ENCODE measurements around the gene RUVBL2.

Gene RUVBL2

DNA sequence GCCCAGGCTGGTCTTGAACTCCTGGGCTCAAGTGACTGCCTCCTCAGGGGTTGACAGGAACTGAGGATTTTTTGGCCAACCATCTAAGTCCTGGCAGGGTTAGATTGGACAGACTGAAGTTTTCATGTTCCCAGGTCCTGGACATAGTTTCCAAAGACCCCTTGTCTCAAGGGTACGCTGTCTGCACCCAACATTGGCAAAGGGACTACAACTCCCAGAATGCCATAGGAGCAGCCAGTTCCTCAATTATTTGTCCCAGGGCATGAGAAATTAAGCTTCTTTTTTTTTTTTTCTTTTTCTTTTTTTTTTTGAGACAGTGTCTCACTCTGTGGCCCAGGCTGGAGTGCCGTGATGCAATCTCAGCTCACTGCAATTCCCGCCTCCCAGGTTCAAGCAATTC is 7.5 kb upstream of the RUVBL2 start:
- H3K36me3 Mint-ChIP-seq (ENCODE audit: insufficient read depth) = peaks cover 32% of the 10 kb centered on the region
- no peaks in the 10 kb centered on the region for H3K27me3 Mint-ChIP-seq
- no peak overlapping the region for H3K4me3 Mint-ChIP-seq
- no peaks in the 10 kb centered on the region for H3K9me3 Mint-ChIP-seq
- ATAC-seq (replicated peaks; ENCODE audit: extremely low read depth, poor library complexity, severe bottlenecking) (no peak), DNase-seq (ENCODE audit: low spot score in 2 of 2) (no peak)
- H3K27ac Mint-ChIP-seq (ENCODE audit: low read depth) = no peak overlapping the region
- peaks cover 11% of the 10 kb centered on the region for H3K4me1 Mint-ChIP-seq

- peaks cover 17% of the 10 kb centered on the region for H3K4me1 Mint-ChIP-seq
- H3K9me3 Mint-ChIP-seq = no peaks in the 10 kb centered on the region
- H3K4me3 Mint-ChIP-seq = no peak overlapping the region
- no peak for ATAC-seq (replicated peaks; ENCODE audit: extremely low read depth, poor library complexity, severe bottlenecking)
- H3K27me3 Mint-ChIP-seq = no peaks in the 10 kb centered on the region
- peak overlapping the region; percentile 79 for H3K27ac Mint-ChIP-seq (ENCODE audit: low read depth)
- peaks cover 26% of the 10 kb centered on the region for H3K36me3 Mint-ChIP-seq (ENCODE audit: insufficient read depth)
- DNase-seq (ENCODE audit: low spot score in 2 of 2) = no peak
These were observed 6.4 kb upstream of the RUVBL2 start for GRCh38 chr19:48987323-48987722.

DNA sequence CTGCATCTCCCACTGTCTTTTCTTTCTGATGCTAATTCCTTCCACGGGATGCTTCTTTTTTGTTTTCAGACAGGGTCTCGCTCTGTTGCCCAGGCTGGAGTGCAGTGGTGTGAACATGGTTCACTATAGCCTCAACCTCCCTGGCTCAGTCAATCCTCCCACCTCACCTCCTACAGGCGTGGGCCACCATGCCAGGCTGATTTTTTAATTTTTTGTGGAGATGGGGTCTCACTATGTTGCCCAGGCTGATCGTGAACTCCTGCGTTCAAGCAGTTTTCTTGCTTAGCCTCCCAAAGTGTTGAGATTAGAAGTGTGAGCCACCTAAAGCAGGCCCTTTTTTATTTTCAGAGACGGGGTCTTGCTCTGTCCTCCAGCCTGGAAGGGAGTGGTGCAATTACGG is 5.4 kb upstream of the RUVBL2 start:
- Mint-ChIP-seq H3K4me3 (no peak overlapping the region), H3K9me3 (no peaks in the 10 kb centered on the region), H3K4me1 (peaks cover 25% of the 10 kb centered on the region), H3K36me3 (ENCODE audit: insufficient read depth) (peaks cover 32% of the 10 kb centered on the region), H3K27me3 (no peaks in the 10 kb centered on the region), H3K27ac (ENCODE audit: low read depth) (peak overlapping the region; percentile 79)
- ATAC-seq (replicated peaks; ENCODE audit: extremely low read depth, poor library complexity, severe bottlenecking) = no peak
- no peak for DNase-seq (ENCODE audit: low spot score in 2 of 2)

DNA sequence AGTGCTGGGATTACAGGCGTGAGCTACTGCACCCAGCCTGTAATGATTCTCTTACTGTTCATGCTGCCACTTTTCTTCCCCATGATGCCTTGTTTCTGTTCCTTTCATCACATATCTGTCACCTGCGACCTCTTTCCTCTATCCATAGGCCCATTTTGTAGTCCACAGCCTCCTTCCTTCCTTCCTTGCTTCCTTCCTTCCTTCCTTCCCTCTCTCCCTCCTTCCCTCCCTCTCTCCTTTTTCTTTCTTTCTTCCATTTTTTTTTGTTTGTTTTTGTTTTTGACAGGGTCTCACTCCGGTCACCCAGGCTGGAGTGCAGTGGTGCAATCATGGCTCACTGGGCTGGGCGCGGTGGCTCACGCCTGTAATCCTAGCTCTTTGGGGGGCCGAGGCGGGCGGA is 4.8 kb upstream of the RUVBL2 start:
- Mint-ChIP-seq H3K27me3 (no peaks in the 10 kb centered on the region), H3K27ac (ENCODE audit: low read depth) (no peak overlapping the region), H3K4me3 (no peak overlapping the region), H3K4me1 (peaks cover 30% of the 10 kb centered on the region), H3K36me3 (ENCODE audit: insufficient read depth) (peaks cover 33% of the 10 kb centered on the region), H3K9me3 (no peaks in the 10 kb centered on the region)
- DNase-seq (ENCODE audit: low spot score in 2 of 2) (no peak), ATAC-seq (replicated peaks; ENCODE audit: extremely low read depth, poor library complexity, severe bottlenecking) (no peak)

DNA sequence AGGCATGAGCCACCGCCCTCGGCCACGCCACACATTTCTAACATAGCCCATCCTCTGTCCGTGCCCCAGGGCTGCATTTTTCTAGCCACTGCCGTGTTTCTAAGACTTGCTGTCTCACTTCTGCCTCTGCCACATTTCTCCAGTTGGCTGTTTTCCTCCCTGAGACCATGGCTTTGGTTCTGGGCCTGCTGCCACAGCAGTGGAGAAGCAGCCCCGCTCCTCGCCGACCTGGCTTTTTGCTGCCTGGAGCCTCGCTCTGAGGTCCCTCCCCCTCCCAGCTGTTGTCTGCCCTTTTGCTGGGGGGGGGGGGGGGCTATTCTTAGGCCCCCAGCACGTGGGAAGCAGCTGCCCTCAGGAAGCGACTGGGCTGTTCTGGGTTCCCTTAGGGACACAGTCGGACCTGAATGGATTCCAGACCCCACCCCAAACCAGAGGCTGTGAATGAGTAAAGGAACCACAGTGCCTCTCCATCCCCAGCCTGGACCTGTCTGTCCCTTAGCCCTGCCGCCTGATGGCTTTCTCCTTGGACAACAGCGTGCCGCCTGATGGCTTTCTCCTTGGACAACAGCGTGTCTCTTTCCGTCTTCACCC is 3.9 kb upstream of the RUVBL2 start:
- Mint-ChIP-seq H3K36me3 (ENCODE audit: insufficient read depth) (peaks cover 33% of the 10 kb centered on the region), H3K4me3 (no peak overlapping the region), H3K27ac (ENCODE audit: low read depth) (no peak overlapping the region), H3K9me3 (no peaks in the 10 kb centered on the region), H3K4me1 (peaks cover 37% of the 10 kb centered on the region), H3K27me3 (no peaks in the 10 kb centered on the region)
- DNase-seq (ENCODE audit: low spot score in 2 of 2) (no peak), ATAC-seq (replicated peaks; ENCODE audit: extremely low read depth, poor library complexity, severe bottlenecking) (no peak)

- H3K9me3 Mint-ChIP-seq = no peaks in the 10 kb centered on the region
- no peak overlapping the region for H3K4me3 Mint-ChIP-seq
- ATAC-seq (replicated peaks; ENCODE audit: extremely low read depth, poor library complexity, severe bottlenecking) = no peak
- H3K4me1 Mint-ChIP-seq = peaks cover 43% of the 10 kb centered on the region
- H3K27me3 Mint-ChIP-seq = no peaks in the 10 kb centered on the region
- peaks cover 28% of the 10 kb centered on the region for H3K36me3 Mint-ChIP-seq (ENCODE audit: insufficient read depth)
- DNase-seq (ENCODE audit: low spot score in 2 of 2) = no peak
- peak overlapping the region; percentile 74 for H3K27ac Mint-ChIP-seq (ENCODE audit: low read depth)
These were observed 3.3 kb upstream of the RUVBL2 start for GRCh38 chr19:48990400-48990799.

- Mint-ChIP-seq H3K4me1 (peaks cover 44% of the 10 kb centered on the region), H3K9me3 (no peaks in the 10 kb centered on the region), H3K4me3 (no peak overlapping the region), H3K36me3 (ENCODE audit: insufficient read depth) (peaks cover 27% of the 10 kb centered on the region), H3K27me3 (no peaks in the 10 kb centered on the region), H3K27ac (ENCODE audit: low read depth) (peak overlapping the region; percentile 74)
- no peak for ATAC-seq (replicated peaks; ENCODE audit: extremely low read depth, poor library complexity, severe bottlenecking)
- no peak for DNase-seq (ENCODE audit: low spot score in 2 of 2)
These were observed 2.6 kb upstream of the RUVBL2 start for GRCh38 chr19:48991011-48991609.

- Mint-ChIP-seq H3K4me3 (peak overlapping the region; percentile 87), H3K36me3 (ENCODE audit: insufficient read depth) (peaks cover 25% of the 10 kb centered on the region), H3K27ac (ENCODE audit: low read depth) (peak overlapping the region; percentile 87), H3K27me3 (no peaks in the 10 kb centered on the region), H3K9me3 (no peaks in the 10 kb centered on the region), H3K4me1 (peaks cover 44% of the 10 kb centered on the region)
- DNase-seq (ENCODE audit: low spot score in 2 of 2) (no peak), ATAC-seq (replicated peaks; ENCODE audit: extremely low read depth, poor library complexity, severe bottlenecking) (no peak)
These were observed 1.7 kb upstream of the RUVBL2 start for GRCh38 chr19:48991873-48992580.

- DNase-seq (ENCODE audit: low spot score in 2 of 2) = no peak
- Mint-ChIP-seq H3K27me3 (no peaks in the 10 kb centered on the region), H3K27ac (ENCODE audit: low read depth) (peak overlapping the region; percentile 87), H3K4me1 (peaks cover 46% of the 10 kb centered on the region), H3K9me3 (no peaks in the 10 kb centered on the region), H3K36me3 (ENCODE audit: insufficient read depth) (peaks cover 25% of the 10 kb centered on the region), H3K4me3 (peak overlapping the region; percentile 87)
- no peak for ATAC-seq (replicated peaks; ENCODE audit: extremely low read depth, poor library complexity, severe bottlenecking)
These were observed 1.0 kb upstream of the RUVBL2 start for GRCh38 chr19:48992581-48993174.

- no peak for DNase-seq (ENCODE audit: low spot score in 2 of 2)
- Mint-ChIP-seq H3K27me3 (no peaks in the 10 kb centered on the region), H3K9me3 (no peaks in the 10 kb centered on the region), H3K27ac (ENCODE audit: low read depth) (peak overlapping the region; percentile 87), H3K36me3 (ENCODE audit: insufficient read depth) (peaks cover 17% of the 10 kb centered on the region), H3K4me1 (peaks cover 45% of the 10 kb centered on the region), H3K4me3 (peak overlapping the region; percentile 87)
- ATAC-seq (replicated peaks; ENCODE audit: extremely low read depth, poor library complexity, severe bottlenecking) = no peak
These were observed 324 bp downstream of the RUVBL2 start for GRCh38 chr19:48994035-48994386.

GRCh38 chr19:48997972-48998371 is 4.3 kb downstream of the RUVBL2 start:
- Mint-ChIP-seq H3K9me3 (no peaks in the 10 kb centered on the region), H3K4me1 (peaks cover 33% of the 10 kb centered on the region), H3K36me3 (ENCODE audit: insufficient read depth) (peaks cover 8% of the 10 kb centered on the region), H3K27ac (ENCODE audit: low read depth) (no peak overlapping the region), H3K4me3 (no peak overlapping the region), H3K27me3 (no peaks in the 10 kb centered on the region)
- peak in 1 of 2 donors; percentile 33 for DNase-seq (ENCODE audit: low spot score in 2 of 2)
- no peak for ATAC-seq (replicated peaks; ENCODE audit: extremely low read depth, poor library complexity, severe bottlenecking)

GRCh38 chr19:48999481-49000325 is 6.0 kb downstream of the RUVBL2 start:
- Mint-ChIP-seq H3K27ac (ENCODE audit: low read depth) (no peak overlapping the region), H3K36me3 (ENCODE audit: insufficient read depth) (peaks cover 15% of the 10 kb centered on the region)
- DNase-seq (ENCODE audit: low spot score in 2 of 2) = peak; percentile 42 to 52

More at GRCh38 chr19:48999481-49000325, 6.0 kb downstream of the RUVBL2 start:
- no peaks in the 10 kb centered on the region for H3K27me3 Mint-ChIP-seq
- peaks cover 20% of the 10 kb centered on the region for H3K4me1 Mint-ChIP-seq
- no peak overlapping the region for H3K4me3 Mint-ChIP-seq
- H3K9me3 Mint-ChIP-seq = no peaks in the 10 kb centered on the region
- peak; percentile 82 for ATAC-seq (replicated peaks; ENCODE audit: extremely low read depth, poor library complexity, severe bottlenecking)
